ENCODE measurements around the gene MOSMO. TPM values are rescaled to one million over a fixed set of nuclear protein-coding genes. Genes with fewer than 3 reads are reported as not detected.
A peak's percentile ranks its signal among the peaks of the same experiment; 100 is the strongest.

Gene MOSMO
- total and polyA plus RNA-seq, 2 donors (not counting 3 experiments of a cell fraction or from before 2014, with no cell fraction given): 15.9 to 22.0 TPM

DNA sequence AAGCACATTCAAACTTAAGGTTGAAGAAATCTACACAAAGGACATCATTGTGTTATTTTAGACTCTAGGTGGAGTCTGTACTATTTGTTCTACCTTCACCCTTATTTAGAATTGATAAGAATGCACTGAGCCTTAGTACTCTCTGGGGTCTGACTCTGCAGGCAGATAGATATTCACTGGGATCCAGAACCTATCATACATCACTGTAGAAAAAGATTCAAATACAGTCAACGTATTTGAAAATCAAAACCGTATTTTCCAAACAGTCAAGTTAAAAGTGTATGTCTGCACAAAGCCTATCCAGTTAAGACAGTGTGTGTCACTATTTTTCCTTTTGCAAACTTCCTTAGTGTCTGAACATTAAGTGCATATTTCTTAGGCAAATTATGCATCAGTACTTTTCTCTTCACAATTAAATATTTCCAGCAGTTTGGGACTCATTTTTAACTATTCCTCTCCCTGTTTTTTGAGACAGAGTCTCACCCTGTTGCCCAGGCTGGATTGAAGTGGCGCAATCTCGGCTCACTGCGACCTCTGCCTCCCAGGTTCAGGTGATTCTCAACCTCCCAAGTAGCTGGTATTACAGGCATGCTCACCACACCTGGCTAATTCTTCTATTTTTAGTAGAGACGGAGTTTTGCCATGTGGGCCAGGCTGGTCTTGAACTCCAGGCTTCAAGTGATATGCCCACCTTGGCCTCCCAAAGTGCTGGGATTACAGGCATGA lies 22.3 kb downstream of the MOSMO start:
- Histone ChIP-seq H3K36me3 (ENCODE audit: control insufficient read depth in 2 of 2, extremely low read depth in 1 of 2, insufficient read depth in 2 of 2, low read length in 2 of 2) (peaks cover 0 to 2% of the 10 kb centered on the region in 2 experiments), H3K4me2 (ENCODE audit: insufficient read depth, low read length) (peak overlapping the region; percentile 17), H3K27me3 (ENCODE audit: control insufficient read depth in 2 of 2, insufficient read depth in 2 of 2, low read length in 2 of 2) (no peaks in the 10 kb centered on the region), H3K27ac (ENCODE audit: insufficient read depth, low read depth, low read length) (peak overlapping the region; percentile 29), H3K9ac (replicated peaks; ENCODE audit: extremely low read depth, insufficient read depth, low read length) (no peak overlapping the region), H2AFZ (ENCODE audit: low read depth, low read length) (no peak overlapping the region), H3K79me2 (ENCODE audit: control insufficient read depth, insufficient read depth, low read length) (peaks cover 85% of the 10 kb centered on the region), H3K4me1 (ENCODE audit: control insufficient read depth, extremely low read depth, insufficient read depth, low read length) (peaks cover 44% of the 10 kb centered on the region), H3K4me3 (replicated peaks in 1 of 3; ENCODE audit: insufficient read depth in 1 of 3, low read depth in 1 of 3, low read length in 3 of 3) (no peak overlapping the region), H3K9me1 (replicated peaks; ENCODE audit: control insufficient read depth, extremely low read depth, insufficient read depth, low read length) (no peaks in the 10 kb centered on the region), H3K9me3 (replicated peaks; ENCODE audit: control insufficient read depth, insufficient read depth, low read length) (no peaks in the 10 kb centered on the region), H4K20me1 (replicated peaks; ENCODE audit: control insufficient read depth, extremely low read depth, insufficient read depth, low read length) (no peaks in the 10 kb centered on the region)
- no TSS peak for BruUV-seq (replicated peaks)
- TF ChIP-seq JUN (IDR thresholded peaks at IDR 0.05; ENCODE audit: borderline replicate concordance, insufficient read depth, insufficient read length, low read depth): no peak
- TF ChIP-seq, protein P1, sequence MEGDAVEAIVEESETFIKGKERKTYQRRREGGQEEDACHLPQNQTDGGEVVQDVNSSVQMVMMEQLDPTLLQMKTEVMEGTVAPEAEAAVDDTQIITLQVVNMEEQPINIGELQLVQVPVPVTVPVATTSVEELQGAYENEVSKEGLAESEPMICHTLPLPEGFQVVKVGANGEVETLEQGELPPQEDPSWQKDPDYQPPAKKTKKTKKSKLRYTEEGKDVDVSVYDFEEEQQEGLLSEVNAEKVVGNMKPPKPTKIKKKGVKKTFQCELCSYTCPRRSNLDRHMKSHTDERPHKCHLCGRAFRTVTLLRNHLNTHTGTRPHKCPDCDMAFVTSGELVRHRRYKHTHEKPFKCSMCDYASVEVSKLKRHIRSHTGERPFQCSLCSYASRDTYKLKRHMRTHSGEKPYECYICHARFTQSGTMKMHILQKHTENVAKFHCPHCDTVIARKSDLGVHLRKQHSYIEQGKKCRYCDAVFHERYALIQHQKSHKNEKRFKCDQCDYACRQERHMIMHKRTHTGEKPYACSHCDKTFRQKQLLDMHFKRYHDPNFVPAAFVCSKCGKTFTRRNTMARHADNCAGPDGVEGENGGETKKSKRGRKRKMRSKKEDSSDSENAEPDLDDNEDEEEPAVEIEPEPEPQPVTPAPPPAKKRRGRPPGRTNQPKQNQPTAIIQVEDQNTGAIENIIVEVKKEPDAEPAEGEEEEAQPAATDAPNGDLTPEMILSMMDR (IDR thresholded peaks at IDR 0.05; ENCODE audit: extremely low read depth in 1 of 2, insufficient read depth in 1 of 2, low read depth in 1 of 2, low read length in 2 of 2): no peak
- TF ChIP-seq MYC (IDR thresholded peaks at IDR 0.05; ENCODE audit: low read depth, low read length): no peak
- no peak for TF ChIP-seq POLR2AphosphoS5 (IDR thresholded peaks at IDR 0.05; ENCODE audit: insufficient read depth, low read depth, low read length)
- TF ChIP-seq MAX (IDR thresholded peaks at IDR 0.05; ENCODE audit: insufficient read depth, insufficient read length): no peak
- no peak for TF ChIP-seq POLR2A (IDR thresholded peaks at IDR 0.05; ENCODE audit: low read depth, low read length)
- TF ChIP-seq GATA2 (IDR thresholded peaks at IDR 0.05; ENCODE audit: insufficient read depth, insufficient read length, low read depth, low read length): no peak
- no peak for TF ChIP-seq FOS (IDR thresholded peaks at IDR 0.05; ENCODE audit: borderline replicate concordance, insufficient read depth, low read length)
- no peak for TF ChIP-seq EZH2 (IDR thresholded peaks at IDR 0.05; ENCODE audit: borderline replicate concordance, low read depth, low read length, severe bottlenecking)
- CTCF ChIA-PET: interaction anchor here (1.2 to 1.5 kb wide), 4 partner anchors 21 to 47 kb away, joined by 3 to 10 read pairs (median 6); no protein-coding TSS in a partner anchor
- no peak for DNase-seq (ENCODE audit: low read depth, low spot score)
- POLR2A ChIA-PET: no interaction called here
- no peak for FAIRE-seq
- dilution Hi-C loops (cut with MboI; ENCODE audit: extremely low pct_ligation_motif_present, low sequenced_read_pairs) (no loop called here), intact Hi-C loops (cut with micrococcal nuclease) (no loop called here)

Measured in endothelial cell of umbilical vein (primary cell).